BLaER1 treated with 17β-estradiol and CSF1 and Interleukin-3, amounts not matched to agents 10 nM and 100 nM (cell line): ENCODE data around the gene TNS1.

Experiments
- H3K27ac ChIP-seq, 11 experiments: shearing (Covaris generic); formaldehyde crosslinking; 2 replicates each; pipeline ENCODE4 v1.8.1; 2022
- H3K27me3 ChIP-seq, 11 experiments: shearing (Covaris generic); formaldehyde crosslinking; 2 replicates each; pipeline ENCODE4 v1.8.1; 2022
- H3K36me3 ChIP-seq, 11 experiments: shearing (Covaris generic); formaldehyde crosslinking; 2 replicates each; pipeline ENCODE4 v1.8.1; 2022
- H3K4me1 ChIP-seq, 10 experiments: shearing (Covaris generic); formaldehyde crosslinking; 2 replicates each; pipeline ENCODE4 v1.8.1; 2022
- H3K4me2 ChIP-seq, 11 experiments: shearing (Covaris generic); formaldehyde crosslinking; 2 replicates each; pipeline ENCODE4 v1.8.1; 2022
- H3K4me3 ChIP-seq, 10 experiments: shearing (Covaris generic); formaldehyde crosslinking; 2 replicates each; pipeline ENCODE4 v1.8.1; 2022
- H3K9ac ChIP-seq, 11 experiments: shearing (Covaris generic); formaldehyde crosslinking; 2 replicates each; pipeline ENCODE4 v1.8.1; 2022
- H3K9me3 ChIP-seq, 11 experiments: shearing (Covaris generic); formaldehyde crosslinking; replicated peaks in 1 of 11; 2 replicates each; pipeline ENCODE4 v1.8.1; 2022
- H4K20me1 ChIP-seq, 11 experiments: shearing (Covaris generic); formaldehyde crosslinking; 2 replicates each; pipeline ENCODE4 v1.8.1; 2022
- Cebpa-rat ChIP-seq, 11 experiments: shearing (Covaris generic); IDR thresholded peaks; 2 replicates each; pipeline ENCODE4 v1.8.1; 2022

TNS1 gene

DNA sequence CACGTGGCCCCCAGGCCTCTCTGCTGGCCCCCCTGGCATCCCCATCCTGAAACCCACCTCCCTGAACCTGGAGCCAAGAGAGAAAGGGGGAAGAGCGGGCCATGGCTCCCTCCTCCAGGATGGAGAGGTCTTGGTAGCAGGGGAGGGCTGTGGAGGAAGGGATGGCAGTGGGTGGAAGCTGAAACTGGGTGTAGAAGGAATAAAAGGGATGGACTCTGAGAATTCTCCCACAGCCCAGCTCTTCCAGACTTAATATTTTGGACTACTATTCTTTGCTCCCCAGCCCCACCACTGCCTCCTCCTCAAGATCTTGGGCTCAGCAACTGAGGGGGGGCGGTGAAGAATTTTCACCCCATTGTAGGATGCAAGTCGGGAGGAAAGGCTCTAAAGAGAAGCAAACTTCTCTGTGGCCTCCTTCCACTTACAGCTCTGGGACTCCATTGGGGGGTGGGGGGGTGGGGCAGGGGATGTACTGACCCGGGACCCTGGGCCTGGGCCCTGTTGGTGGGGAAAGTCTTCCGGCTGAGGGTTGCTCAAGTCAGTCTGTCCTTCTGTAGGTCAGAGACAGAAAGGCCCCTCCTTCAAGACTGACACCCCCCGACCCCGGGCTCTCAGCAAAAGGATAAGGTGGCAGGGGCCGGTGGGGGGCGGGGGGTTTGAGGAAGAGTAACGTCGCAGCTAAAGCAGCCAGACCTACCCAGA lies 501 bp downstream of the TNS1 start:
- peak overlapping the region in 6 of 11 experiments; percentile 17 to 81 (median 58); a peak in 8 of 22 replicates for H3K27ac ChIP-seq
- no peak overlapping the region for H3K4me3 ChIP-seq
- peaks cover 0 to 4% (median 0%) of the 10 kb centered on the region in 11 experiments; a peak in 4 of 22 replicates for H4K20me1 ChIP-seq
- H3K9me3 ChIP-seq = no peaks in the 10 kb centered on the region
- peaks cover 0 to 21% (median 0%) of the 10 kb centered on the region in 11 experiments; a peak in 5 of 22 replicates for H3K36me3 ChIP-seq
- H3K4me1 ChIP-seq = peaks cover 23 to 56% (median 40%) of the 10 kb centered on the region in 10 experiments
- H3K9ac ChIP-seq = peak overlapping the region in 4 of 11 experiments; percentile 7 to 77 (median 46); a peak in 6 of 22 replicates
- no peaks in the 10 kb centered on the region for H3K27me3 ChIP-seq
- peak overlapping the region in 10 of 11 experiments; percentile 20 to 91 (median 81); a peak in 19 of 22 replicates for H3K4me2 ChIP-seq
- TF ChIP-seq Cebpa-rat (IDR thresholded peaks at IDR 0.05) = no peak

DNA sequence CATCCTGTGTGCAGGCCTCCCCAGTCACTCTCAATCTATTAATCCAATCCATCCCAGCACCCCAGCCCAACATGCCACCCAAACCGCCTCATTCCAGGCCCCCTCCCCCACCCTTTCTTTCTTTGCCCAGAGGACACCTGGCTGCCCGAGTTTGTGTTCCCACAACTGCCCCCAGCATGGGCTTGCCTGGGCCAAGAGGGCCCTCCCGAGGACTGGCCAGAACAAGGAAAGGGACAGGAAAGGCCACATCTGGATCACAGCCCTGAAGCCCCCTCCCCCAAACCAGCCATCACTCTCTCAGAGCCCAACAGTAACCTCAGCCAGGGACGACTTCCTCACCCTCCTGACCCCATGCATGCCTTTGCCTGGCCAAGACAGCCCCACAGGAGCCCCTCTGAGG lies 1.2 kb downstream of the TNS1 start:
- peak overlapping the region in 6 of 11 experiments; percentile 2 to 55 (median 32); a peak in 5 of 22 replicates for H3K27ac ChIP-seq
- no peak overlapping the region for H3K4me3 ChIP-seq
- peak overlapping the region in 3 of 11 experiments; percentile 7 to 30 (median 28); a peak in 3 of 22 replicates for H3K9ac ChIP-seq
- peaks cover 23 to 56% (median 44%) of the 10 kb centered on the region in 10 experiments for H3K4me1 ChIP-seq
- no peak for TF ChIP-seq Cebpa-rat (IDR thresholded peaks at IDR 0.05)
- peak overlapping the region in 9 of 11 experiments; percentile 20 to 53 (median 42); a peak in 17 of 22 replicates for H3K4me2 ChIP-seq
- H3K36me3 ChIP-seq = peaks cover 0 to 20% (median 0%) of the 10 kb centered on the region in 11 experiments; a peak in 5 of 22 replicates
- H3K9me3 ChIP-seq = no peaks in the 10 kb centered on the region
- no peaks in the 10 kb centered on the region for H3K27me3 ChIP-seq
- H4K20me1 ChIP-seq = peaks cover 0 to 4% (median 0%) of the 10 kb centered on the region in 11 experiments; a peak in 5 of 22 replicates

DNA sequence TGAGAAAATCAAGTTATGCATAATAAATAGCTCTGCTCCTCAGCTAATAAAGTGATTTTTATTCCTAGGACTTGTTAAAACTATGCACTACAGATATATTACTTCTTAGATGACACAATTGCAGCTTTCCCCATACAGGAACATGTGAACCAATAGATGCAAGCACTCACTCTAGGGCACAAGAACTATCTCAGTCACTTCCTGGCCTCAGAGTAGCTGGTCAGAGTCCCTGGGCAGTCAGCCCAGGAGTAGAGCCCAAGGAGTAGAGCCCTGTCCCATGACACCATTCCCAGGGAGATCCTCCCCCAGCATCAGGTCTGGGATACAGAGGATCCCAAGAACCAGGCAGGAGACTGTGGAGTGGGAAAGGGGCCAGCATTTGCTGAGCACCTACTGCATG lies 2.7 kb downstream of the TNS1 start:
- no peaks in the 10 kb centered on the region for H3K27me3 ChIP-seq
- H3K4me2 ChIP-seq = no peak overlapping the region
- no peak overlapping the region for H3K4me3 ChIP-seq
- no peak for TF ChIP-seq Cebpa-rat (IDR thresholded peaks at IDR 0.05)
- H4K20me1 ChIP-seq = peaks cover 0 to 14% (median 0%) of the 10 kb centered on the region in 11 experiments; a peak in 6 of 22 replicates
- H3K27ac ChIP-seq = no peak overlapping the region
- no peak overlapping the region for H3K9ac ChIP-seq
- peaks cover 38 to 60% (median 55%) of the 10 kb centered on the region in 10 experiments for H3K4me1 ChIP-seq
- peaks cover 0 to 11% (median 0%) of the 10 kb centered on the region in 11 experiments; a peak in 3 of 22 replicates for H3K36me3 ChIP-seq
- H3K9me3 ChIP-seq = no peaks in the 10 kb centered on the region

DNA sequence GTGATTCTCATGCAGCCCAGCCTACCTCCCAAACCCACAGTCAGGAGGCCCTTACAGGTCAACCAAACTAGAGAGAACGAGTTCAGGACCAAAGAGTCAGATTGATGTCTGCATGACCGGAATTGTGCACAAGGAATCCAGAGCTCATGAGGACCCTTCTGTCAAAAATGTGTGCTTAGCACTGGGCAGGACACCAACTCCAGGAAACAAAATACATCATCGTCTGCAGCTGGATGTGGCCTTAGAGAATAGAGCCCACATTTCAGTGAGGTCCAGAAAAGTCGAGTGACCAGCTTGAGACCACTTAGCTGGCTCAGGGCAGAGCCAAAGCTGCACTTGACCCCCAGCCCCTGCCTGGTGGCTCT lies 3.2 kb downstream of the TNS1 start:
- Histone ChIP-seq H3K36me3 (peaks cover 0 to 16% (median 0%) of the 10 kb centered on the region in 11 experiments; a peak in 4 of 22 replicates), H3K4me1 (peaks cover 44 to 60% (median 56%) of the 10 kb centered on the region in 10 experiments), H3K27me3 (no peaks in the 10 kb centered on the region), H3K9ac (no peak overlapping the region), H3K4me2 (no peak overlapping the region), H3K27ac (no peak overlapping the region), H4K20me1 (peaks cover 0 to 18% (median 0%) of the 10 kb centered on the region in 11 experiments; a peak in 6 of 22 replicates), H3K4me3 (no peak overlapping the region), H3K9me3 (no peaks in the 10 kb centered on the region)
- no peak for TF ChIP-seq Cebpa-rat (IDR thresholded peaks at IDR 0.05)

DNA sequence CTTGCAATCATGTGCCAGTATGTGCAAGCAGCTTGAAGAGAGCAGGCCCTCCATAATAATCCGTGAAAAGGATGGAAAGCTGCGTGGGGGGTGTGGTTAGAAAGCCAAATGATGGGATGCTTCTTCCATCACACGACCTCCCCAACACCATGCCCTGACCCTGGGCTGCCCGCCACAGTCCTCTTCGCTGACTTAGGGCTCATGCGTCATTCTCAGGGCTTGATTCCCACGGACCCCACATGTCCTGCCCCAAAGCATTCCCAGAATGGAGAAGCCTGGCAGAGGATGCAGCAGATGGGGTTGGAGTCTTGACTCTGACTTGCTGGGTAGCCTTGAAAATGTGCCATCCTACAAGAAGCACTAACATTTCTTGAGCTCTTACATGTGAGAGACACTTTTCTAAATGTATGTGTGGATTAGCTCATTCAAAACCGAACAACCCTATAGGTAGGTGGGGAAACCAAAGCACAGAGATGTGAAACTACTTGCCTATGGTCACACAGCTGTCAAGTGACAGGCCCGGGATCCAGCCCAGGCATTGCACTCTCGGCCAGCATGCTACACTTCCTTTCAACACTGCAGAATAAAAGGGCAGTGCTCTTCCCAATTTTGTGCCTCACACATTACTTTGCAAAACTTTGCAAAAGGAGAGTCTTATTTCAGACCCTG lies 3.7 kb downstream of the TNS1 start:
- peaks cover 48 to 60% (median 56%) of the 10 kb centered on the region in 10 experiments for H3K4me1 ChIP-seq
- H4K20me1 ChIP-seq = peaks cover 0 to 23% (median 0%) of the 10 kb centered on the region in 11 experiments; a peak in 6 of 22 replicates
- no peak overlapping the region for H3K27ac ChIP-seq
- H3K9me3 ChIP-seq = no peaks in the 10 kb centered on the region
- H3K9ac ChIP-seq = no peak overlapping the region
- no peak overlapping the region for H3K4me2 ChIP-seq
- no peaks in the 10 kb centered on the region for H3K27me3 ChIP-seq
- no peak overlapping the region for H3K4me3 ChIP-seq
- H3K36me3 ChIP-seq = peaks cover 0 to 17% (median 0%) of the 10 kb centered on the region in 11 experiments; a peak in 4 of 22 replicates
- TF ChIP-seq Cebpa-rat (IDR thresholded peaks at IDR 0.05) = no peak

DNA sequence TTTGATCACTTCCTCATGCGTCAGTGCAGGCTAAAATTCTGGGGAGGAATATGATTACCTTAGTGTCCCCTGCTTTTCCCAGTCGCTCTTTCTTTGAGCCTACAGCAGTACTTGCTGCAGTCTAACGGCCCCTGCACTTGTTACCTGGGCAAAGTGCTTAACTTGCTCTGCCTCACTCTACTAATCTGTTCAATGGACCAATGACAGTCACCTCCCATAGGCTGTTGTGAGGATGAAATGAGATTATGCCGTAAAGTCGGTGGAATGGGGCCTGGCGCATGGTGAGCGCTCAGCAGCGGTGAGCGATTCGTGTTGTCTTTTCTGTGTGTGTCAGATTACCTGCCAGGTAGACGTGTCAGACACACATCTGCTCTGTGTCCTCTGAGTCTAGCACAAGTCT lies 5.3 kb downstream of the TNS1 start:
- Histone ChIP-seq H3K27me3 (no peaks in the 10 kb centered on the region), H3K9me3 (no peaks in the 10 kb centered on the region), H3K4me3 (no peak overlapping the region), H3K36me3 (peaks cover 0 to 17% (median 0%) of the 10 kb centered on the region in 11 experiments; a peak in 4 of 22 replicates), H4K20me1 (peaks cover 0 to 26% (median 0%) of the 10 kb centered on the region in 11 experiments; a peak in 7 of 22 replicates), H3K27ac (no peak overlapping the region), H3K4me1 (peaks cover 36 to 51% (median 45%) of the 10 kb centered on the region in 10 experiments), H3K9ac (no peak overlapping the region), H3K4me2 (no peak overlapping the region)
- TF ChIP-seq Cebpa-rat (IDR thresholded peaks at IDR 0.05) = no peak

DNA sequence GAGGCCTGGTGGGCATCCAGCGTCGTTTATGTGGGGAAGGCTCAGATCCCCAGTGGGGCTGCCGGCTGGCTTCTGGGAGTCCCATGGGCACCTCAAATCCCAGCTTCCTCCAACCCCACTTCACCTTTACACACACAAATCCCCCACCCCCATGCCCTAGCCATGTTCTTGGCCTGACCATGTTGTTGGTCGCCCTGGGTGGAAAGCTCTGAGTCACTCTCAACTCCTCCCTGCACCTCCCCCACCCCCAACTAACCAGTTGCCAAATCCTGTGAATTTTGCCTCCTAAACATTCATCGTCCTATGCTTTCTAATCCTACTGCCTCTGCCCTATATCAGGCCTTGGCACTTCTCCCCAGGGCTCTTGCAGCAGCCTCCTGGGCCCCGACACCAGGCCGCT lies 6.4 kb downstream of the TNS1 start:
- H3K36me3 ChIP-seq = peaks cover 0 to 26% (median 0%) of the 10 kb centered on the region in 11 experiments; a peak in 4 of 22 replicates
- no peaks in the 10 kb centered on the region; a peak in 1 of 22 replicates for H3K27me3 ChIP-seq
- H3K27ac ChIP-seq = peak overlapping the region in 9 of 11 experiments; percentile 22 to 57 (median 45); a peak in 14 of 22 replicates
- H3K4me1 ChIP-seq = peaks cover 28 to 42% (median 35%) of the 10 kb centered on the region in 10 experiments
- H3K4me2 ChIP-seq = peak overlapping the region; percentile 53 to 79 (median 71)
- no peak overlapping the region for H3K4me3 ChIP-seq
- no peaks in the 10 kb centered on the region for H3K9me3 ChIP-seq
- peak overlapping the region in 7 of 11 experiments; percentile 1 to 54 (median 27); a peak in 4 of 22 replicates for H3K9ac ChIP-seq
- TF ChIP-seq Cebpa-rat (IDR thresholded peaks at IDR 0.05) = no peak
- peaks cover 0 to 26% (median 0%) of the 10 kb centered on the region in 11 experiments; a peak in 7 of 22 replicates for H4K20me1 ChIP-seq

DNA sequence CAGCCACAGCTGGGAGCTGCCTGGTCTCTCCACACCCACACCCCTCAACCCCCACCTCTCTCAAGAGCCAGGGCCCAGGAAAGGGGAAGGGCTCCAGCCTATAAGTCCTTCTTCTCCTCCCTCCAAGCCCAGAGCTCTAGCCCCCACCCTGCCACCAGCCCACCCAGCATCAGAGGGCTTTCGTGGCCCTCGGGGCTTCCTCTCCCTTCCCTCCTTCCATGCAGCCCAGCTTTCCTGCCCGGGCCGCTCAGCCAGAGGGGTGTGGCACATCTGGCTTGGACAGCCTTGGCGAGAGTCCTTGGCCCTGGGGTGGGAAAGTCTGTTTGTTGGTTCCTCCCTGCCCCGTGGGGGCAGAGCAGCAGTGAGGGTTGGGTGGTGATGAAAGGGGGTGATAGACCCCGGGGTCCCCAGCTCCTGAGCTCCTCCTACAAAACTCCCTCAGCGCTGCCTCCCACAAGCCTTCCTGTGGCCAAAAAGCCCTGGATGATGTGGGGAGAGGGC lies 7.0 kb downstream of the TNS1 start:
- H4K20me1 ChIP-seq = peaks cover 0 to 26% (median 0%) of the 10 kb centered on the region in 11 experiments; a peak in 7 of 22 replicates
- H3K4me3 ChIP-seq = no peak overlapping the region
- H3K4me2 ChIP-seq = peak overlapping the region; percentile 53 to 79 (median 71)
- H3K9me3 ChIP-seq = no peaks in the 10 kb centered on the region
- peaks cover 27 to 40% (median 32%) of the 10 kb centered on the region in 10 experiments for H3K4me1 ChIP-seq
- no peaks in the 10 kb centered on the region; a peak in 1 of 22 replicates for H3K27me3 ChIP-seq
- H3K27ac ChIP-seq = peak overlapping the region in 9 of 11 experiments; percentile 22 to 57 (median 45); a peak in 14 of 22 replicates
- no peak for TF ChIP-seq Cebpa-rat (IDR thresholded peaks at IDR 0.05)
- peak overlapping the region in 7 of 11 experiments; percentile 2 to 54 (median 27); a peak in 5 of 22 replicates for H3K9ac ChIP-seq
- peaks cover 0 to 32% (median 0%) of the 10 kb centered on the region in 11 experiments; a peak in 5 of 22 replicates for H3K36me3 ChIP-seq
